ENCODE measurements around the gene NIPBL.

Gene NIPBL

GRCh38 chr5:37109338-37109737, 232.8 kb downstream of the NIPBL start:
- DNase-seq: no peak

DNA sequence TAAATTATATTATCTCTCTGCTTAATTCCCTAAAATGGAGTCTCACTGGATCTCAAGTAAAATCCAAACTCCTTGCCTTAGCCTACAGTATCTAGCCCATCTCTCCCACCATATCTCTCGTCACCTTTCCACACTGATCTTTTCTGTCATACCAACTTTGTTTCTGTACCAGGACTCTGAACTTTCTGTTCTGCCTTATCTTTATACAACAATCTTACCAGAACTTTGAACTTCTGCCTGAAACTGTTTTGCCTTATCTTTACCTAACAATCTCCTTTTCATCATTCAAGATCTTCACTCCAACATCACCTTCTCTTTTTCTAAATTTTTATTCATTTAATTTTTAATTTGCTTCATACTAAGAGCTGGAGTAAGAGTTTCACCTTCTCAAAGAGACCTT, 233.6 kb downstream of the NIPBL start:
- no peak for DNase-seq

DNA sequence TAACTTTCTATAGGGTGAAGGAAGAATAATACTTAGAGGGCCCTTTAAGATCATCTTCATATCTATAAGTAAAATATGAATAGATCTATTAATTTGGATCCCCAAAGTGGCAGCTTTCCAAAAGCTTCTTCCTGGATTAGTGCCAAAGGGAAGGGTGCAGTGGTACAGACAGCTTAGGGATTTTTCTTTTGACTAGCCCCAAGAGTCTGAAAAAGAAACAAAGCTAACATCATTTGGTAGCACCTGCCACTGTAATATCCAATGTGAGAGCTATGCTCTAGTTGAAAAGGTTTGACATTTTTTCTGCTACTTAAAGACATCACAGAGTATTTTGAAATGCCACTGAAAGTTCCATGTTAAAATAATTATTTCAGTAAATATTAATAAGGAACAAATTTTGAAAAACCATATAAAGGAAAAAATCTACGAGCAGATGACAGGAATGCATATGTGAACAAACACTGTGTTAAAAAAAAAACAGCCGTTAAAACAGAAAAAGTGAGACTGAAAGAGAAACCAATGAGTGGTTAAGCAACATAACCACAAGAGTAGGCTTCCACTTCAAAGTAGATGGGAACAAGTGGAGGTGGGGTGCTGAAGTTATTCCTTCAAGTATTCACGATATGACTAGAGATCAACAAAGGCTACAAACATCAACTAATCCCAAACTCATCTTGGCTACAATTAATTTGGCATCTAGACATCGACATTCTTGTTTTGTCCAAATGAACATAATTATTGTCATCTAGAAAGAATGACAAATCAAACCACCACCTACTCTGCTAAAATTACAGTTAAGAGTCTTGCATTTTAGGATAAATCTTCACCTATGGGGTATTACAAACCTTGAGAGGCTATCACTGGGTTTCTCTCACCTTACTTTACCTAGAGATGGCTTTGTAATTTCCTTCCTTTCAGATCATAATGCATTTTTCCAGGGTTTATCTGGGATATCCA, 235.1 kb downstream of the NIPBL start:
- DNase-seq: peak; percentile 13

GRCh38 chr5:37112383-37112991, 235.9 kb downstream of the NIPBL start:
- DNase-seq: no peak
